ENCODE data around the gene RNF125.
A peak's percentile ranks its signal among the peaks of the same experiment; 100 is the strongest.

The RNF125 gene

GRCh38 chr18:32091325-32091723, 72.7 kb downstream of the RNF125 start:
- no peak for DNase-seq (ENCODE audit: low read depth in 3 of 3)

- peak; percentile 74 to 86 (median 75) for DNase-seq (ENCODE audit: low read depth in 3 of 3)
These were observed 73.2 kb downstream of the RNF125 start, which contains the start of gene RNF138 for GRCh38 chr18:32091724-32092421. Gene RNF138, plus strand, starts transcription at chr18:32091874. Its CDS starts 903 bp downstream, at chr18:32092777.

GRCh38 chr18:32092422-32093101, 73.9 kb downstream of the RNF125 start:
- peak; percentile 99 to 100 (median 100) for DNase-seq (ENCODE audit: low read depth in 3 of 3)

GRCh38 chr18:32093102-32093511, 74.5 kb downstream of the RNF125 start:
- DNase-seq (ENCODE audit: low read depth in 3 of 3) = peak in 1 of 3 experiments; percentile 25

- no peak for DNase-seq (ENCODE audit: low read depth in 3 of 3)
These were observed 74.9 kb downstream of the RNF125 start for GRCh38 chr18:32093523-32093922.

- no peak for DNase-seq (ENCODE audit: low read depth in 3 of 3)
These were observed 76.7 kb downstream of the RNF125 start for GRCh38 chr18:32095192-32095899.

GRCh38 chr18:32095900-32096229, 77.2 kb downstream of the RNF125 start:
- no peak for DNase-seq (ENCODE audit: low read depth in 3 of 3)

- no peak for DNase-seq (ENCODE audit: low read depth in 3 of 3)
These were observed 78.3 kb downstream of the RNF125 start for GRCh38 chr18:32096946-32097345.

- no peak for DNase-seq (ENCODE audit: low read depth in 3 of 3)
These were observed 85.9 kb downstream of the RNF125 start for GRCh38 chr18:32104516-32104915.

- DNase-seq (ENCODE audit: low read depth in 3 of 3) = no peak
These were observed 91.4 kb downstream of the RNF125 start for GRCh38 chr18:32110005-32110404.

GRCh38 chr18:32111706-32112105, 93.1 kb downstream of the RNF125 start:
- no peak for DNase-seq (ENCODE audit: low read depth in 3 of 3)

- no peak for DNase-seq (ENCODE audit: low read depth in 3 of 3)
These were observed 94.2 kb downstream of the RNF125 start for GRCh38 chr18:32112826-32113225.

GRCh38 chr18:32114293-32114942, 95.8 kb downstream of the RNF125 start:
- no peak for DNase-seq (ENCODE audit: low read depth in 3 of 3)

GRCh38 chr18:32122039-32122438, 103.4 kb downstream of the RNF125 start:
- no peak for DNase-seq (ENCODE audit: low read depth in 3 of 3)
